HepG2 (cell line): Measurements from ENCODE around the gene TMEM217.

Experiments
- CHD2 ChIP-seq: IDR thresholded peaks from 2 replicates; pipeline ENCODE4 v1.6.1; 2011; ENCODE audit warnings: low read depth, low read length, improper control_type of control experiment
- KAT7 ChIP-seq: IDR thresholded peaks from 2 replicates; pipeline ENCODE4 v1.6.1; 2018; ENCODE audit warnings: borderline replicate concordance, missing compliant biosample characterization
- NFKBIZ ChIP-seq: IDR thresholded peaks from 2 replicates; pipeline ENCODE4 v1.6.1; 2018; ENCODE audit warnings: missing genetic modification reagents, missing compliant biosample characterization
- POLR2AphosphoS5 ChIP-seq: IDR thresholded peaks from 2 replicates; pipeline ENCODE4 v1.6.1; 2012; ENCODE audit warnings: low read depth, low read length
- THYN1 ChIP-seq: sonication (generic); formaldehyde crosslinking; IDR thresholded peaks from 2 replicates; pipeline ENCODE4 v1.8.1; 2023; ENCODE audit warnings: low read depth, mild to moderate bottlenecking, moderate library complexity, missing genetic modification reagents, borderline replicate concordance
- ZFY ChIP-seq: sonication (generic); formaldehyde crosslinking; IDR thresholded peaks from 2 replicates; pipeline ENCODE4 v1.4.0; 2020; ENCODE audit warnings: missing genetic modification reagents
- ZNF331 ChIP-seq: sonication (generic); formaldehyde crosslinking; IDR thresholded peaks from 2 replicates; pipeline ENCODE4 v1.4.0; 2020; ENCODE audit warnings: missing genetic modification reagents
- ZNF557 ChIP-seq: sonication (generic); formaldehyde crosslinking; IDR thresholded peaks from 2 replicates; pipeline ENCODE4 v1.4.0; 2020; ENCODE audit warnings: missing genetic modification reagents
- TF ChIP-seq, protein P1 (sequence below): sonication (generic); formaldehyde crosslinking; IDR thresholded peaks from 2 replicates; pipeline ENCODE4 v1.5.0; 2020; ENCODE audit warnings: mild to moderate bottlenecking, missing genetic modification reagents, moderate library complexity

DNA sequence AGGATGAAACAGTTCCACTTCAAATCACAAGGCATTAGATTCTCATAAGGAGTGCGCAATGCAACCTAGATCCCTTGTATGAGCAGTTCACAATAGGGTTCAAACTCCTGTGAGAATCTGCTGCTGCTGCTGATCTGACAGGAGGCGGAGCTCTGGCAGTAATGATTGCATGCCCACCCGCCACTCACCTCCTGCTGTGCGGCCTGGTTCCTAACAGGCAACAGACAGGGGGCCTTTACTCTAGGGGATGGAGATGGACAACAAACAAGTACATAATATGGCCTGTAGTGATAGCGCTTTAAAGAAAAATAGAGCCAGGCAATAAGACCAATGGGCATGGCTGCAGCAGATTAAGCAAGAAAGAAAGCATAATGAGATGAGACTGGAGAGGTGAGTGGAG, 3.1 kb downstream of the TMEM217 start:
- TF ChIP-seq ZNF557 (CRISPR knock-in tag) (no peak), POLR2AphosphoS5 (no peak), ZFY (no peak), ZNF331 (CRISPR knock-in tag) (no peak), NFKBIZ (CRISPR knock-in tag) (no peak), THYN1 (CRISPR knock-in tag) (no peak), KAT7 (CRISPR knock-in tag) (no peak), CHD2 (no peak)
- TF ChIP-seq, protein P1, sequence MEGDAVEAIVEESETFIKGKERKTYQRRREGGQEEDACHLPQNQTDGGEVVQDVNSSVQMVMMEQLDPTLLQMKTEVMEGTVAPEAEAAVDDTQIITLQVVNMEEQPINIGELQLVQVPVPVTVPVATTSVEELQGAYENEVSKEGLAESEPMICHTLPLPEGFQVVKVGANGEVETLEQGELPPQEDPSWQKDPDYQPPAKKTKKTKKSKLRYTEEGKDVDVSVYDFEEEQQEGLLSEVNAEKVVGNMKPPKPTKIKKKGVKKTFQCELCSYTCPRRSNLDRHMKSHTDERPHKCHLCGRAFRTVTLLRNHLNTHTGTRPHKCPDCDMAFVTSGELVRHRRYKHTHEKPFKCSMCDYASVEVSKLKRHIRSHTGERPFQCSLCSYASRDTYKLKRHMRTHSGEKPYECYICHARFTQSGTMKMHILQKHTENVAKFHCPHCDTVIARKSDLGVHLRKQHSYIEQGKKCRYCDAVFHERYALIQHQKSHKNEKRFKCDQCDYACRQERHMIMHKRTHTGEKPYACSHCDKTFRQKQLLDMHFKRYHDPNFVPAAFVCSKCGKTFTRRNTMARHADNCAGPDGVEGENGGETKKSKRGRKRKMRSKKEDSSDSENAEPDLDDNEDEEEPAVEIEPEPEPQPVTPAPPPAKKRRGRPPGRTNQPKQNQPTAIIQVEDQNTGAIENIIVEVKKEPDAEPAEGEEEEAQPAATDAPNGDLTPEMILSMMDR (CRISPR knock-in tag) = no peak
